Prostate gland (tissue), 2 donors: ENCODE data around the gene MARK2.

Experiments
- CTCF ChIP-seq, 4 experiments: fragments of 200-600 bp in 2 of 4; fragments of 450-650 bp in 2 of 4; sonication (generic) in 2 of 4; IDR thresholded peaks; 1 replicate in 3 of 4; 2 replicates in 1 of 4; pipeline ENCODE4 v1.5.1; 2016 to 2019; ENCODE audit warnings: antibody characterized with exemption in 4 of 4, mild to moderate bottlenecking in 2 of 4, moderate library complexity in 2 of 4
- POLR2A ChIP-seq: fragments of 450-650 bp; IDR thresholded peaks from one replicate; pipeline ENCODE4 v1.6.1; 2016; ENCODE audit warnings: antibody characterized with exemption, mild to moderate bottlenecking
- POLR2AphosphoS5 ChIP-seq: sonication (generic); formaldehyde crosslinking; IDR thresholded peaks from one replicate; pipeline ENCODE4 v1.6.1; 2017; ENCODE audit warnings: antibody characterized with exemption

GRCh38 chr11:63940786-63941185, 101.9 kb downstream of the MARK2 start:
- TF ChIP-seq CTCF (IDR thresholded peaks at IDR 0.05) (no peak), POLR2AphosphoS5 (no peak), POLR2A (no peak)
